Measurements from ENCODE around the gene OR7G2.

OR7G2 gene

DNA sequence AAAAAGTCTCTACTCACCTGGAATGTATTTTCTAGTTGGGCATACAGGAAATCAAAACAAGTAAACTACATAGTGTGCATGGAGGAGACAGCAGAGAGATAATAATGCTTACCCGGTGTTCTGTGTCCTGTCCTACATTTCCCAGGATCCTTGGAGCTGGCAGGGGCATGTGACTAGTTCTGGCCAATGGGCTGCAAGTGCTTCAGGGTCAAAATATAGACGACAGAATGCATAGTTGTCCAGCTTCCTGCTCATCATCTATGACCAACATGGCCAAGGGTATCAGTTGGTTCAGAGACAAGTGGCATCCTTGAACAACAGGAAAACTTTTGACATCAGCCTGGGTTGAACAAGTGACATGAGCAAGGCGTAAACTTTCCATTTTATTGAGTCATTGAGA is 41.4 kb upstream of the OR7G2 start:
- peak; percentile 72 for TF ChIP-seq USF1 (IDR thresholded peaks at IDR 0.05)
- no peak for TF ChIP-seq RAD21 (IDR thresholded peaks at IDR 0.05; ENCODE audit: low read depth)
- no peak for TF ChIP-seq NFIC (IDR thresholded peaks at IDR 0.05)
- no peak for TF ChIP-seq EGR1 (IDR thresholded peaks at IDR 0.05)
- no peak for TF ChIP-seq CEBPB (IDR thresholded peaks at IDR 0.05)

GRCh38 chr19:9146882-9147281 is 39.6 kb upstream of the OR7G2 start:
- TF ChIP-seq USF1 (IDR thresholded peaks at IDR 0.05) = no peak
- TF ChIP-seq TCF12 (IDR thresholded peaks at IDR 0.05; ENCODE audit: low read depth) = no peak
- TF ChIP-seq, protein P1, sequence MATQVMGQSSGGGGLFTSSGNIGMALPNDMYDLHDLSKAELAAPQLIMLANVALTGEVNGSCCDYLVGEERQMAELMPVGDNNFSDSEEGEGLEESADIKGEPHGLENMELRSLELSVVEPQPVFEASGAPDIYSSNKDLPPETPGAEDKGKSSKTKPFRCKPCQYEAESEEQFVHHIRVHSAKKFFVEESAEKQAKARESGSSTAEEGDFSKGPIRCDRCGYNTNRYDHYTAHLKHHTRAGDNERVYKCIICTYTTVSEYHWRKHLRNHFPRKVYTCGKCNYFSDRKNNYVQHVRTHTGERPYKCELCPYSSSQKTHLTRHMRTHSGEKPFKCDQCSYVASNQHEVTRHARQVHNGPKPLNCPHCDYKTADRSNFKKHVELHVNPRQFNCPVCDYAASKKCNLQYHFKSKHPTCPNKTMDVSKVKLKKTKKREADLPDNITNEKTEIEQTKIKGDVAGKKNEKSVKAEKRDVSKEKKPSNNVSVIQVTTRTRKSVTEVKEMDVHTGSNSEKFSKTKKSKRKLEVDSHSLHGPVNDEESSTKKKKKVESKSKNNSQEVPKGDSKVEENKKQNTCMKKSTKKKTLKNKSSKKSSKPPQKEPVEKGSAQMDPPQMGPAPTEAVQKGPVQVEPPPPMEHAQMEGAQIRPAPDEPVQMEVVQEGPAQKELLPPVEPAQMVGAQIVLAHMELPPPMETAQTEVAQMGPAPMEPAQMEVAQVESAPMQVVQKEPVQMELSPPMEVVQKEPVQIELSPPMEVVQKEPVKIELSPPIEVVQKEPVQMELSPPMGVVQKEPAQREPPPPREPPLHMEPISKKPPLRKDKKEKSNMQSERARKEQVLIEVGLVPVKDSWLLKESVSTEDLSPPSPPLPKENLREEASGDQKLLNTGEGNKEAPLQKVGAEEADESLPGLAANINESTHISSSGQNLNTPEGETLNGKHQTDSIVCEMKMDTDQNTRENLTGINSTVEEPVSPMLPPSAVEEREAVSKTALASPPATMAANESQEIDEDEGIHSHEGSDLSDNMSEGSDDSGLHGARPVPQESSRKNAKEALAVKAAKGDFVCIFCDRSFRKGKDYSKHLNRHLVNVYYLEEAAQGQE (IDR thresholded peaks at IDR 0.05; ENCODE audit: low read depth) = no peak
- no peak for TF ChIP-seq NFIC (IDR thresholded peaks at IDR 0.05)
- no peak for TF ChIP-seq ZBTB7A (IDR thresholded peaks at IDR 0.05; ENCODE audit: low read depth)
- no peak for TF ChIP-seq EP300 (IDR thresholded peaks at IDR 0.05; ENCODE audit: borderline replicate concordance)
- TF ChIP-seq RAD21 (IDR thresholded peaks at IDR 0.05; ENCODE audit: low read depth) = no peak
- no peak for TF ChIP-seq YY1 (IDR thresholded peaks at IDR 0.05; ENCODE audit: low read depth)
- TF ChIP-seq TEAD4 (IDR thresholded peaks at IDR 0.05) = no peak
- no peak for TF ChIP-seq CREB1 (IDR thresholded peaks at IDR 0.05; ENCODE audit: low read depth)
- TF ChIP-seq TAF1 (IDR thresholded peaks at IDR 0.05; ENCODE audit: low read depth) = no peak
- TF ChIP-seq, protein P2, sequence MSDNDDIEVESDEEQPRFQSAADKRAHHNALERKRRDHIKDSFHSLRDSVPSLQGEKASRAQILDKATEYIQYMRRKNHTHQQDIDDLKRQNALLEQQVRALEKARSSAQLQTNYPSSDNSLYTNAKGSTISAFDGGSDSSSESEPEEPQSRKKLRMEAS (IDR thresholded peaks at IDR 0.05) = no peak
- TF ChIP-seq FOXM1 (IDR thresholded peaks at IDR 0.05; ENCODE audit: borderline replicate concordance, low read depth) = no peak
- TF ChIP-seq CEBPB (IDR thresholded peaks at IDR 0.05) = no peak
- TF ChIP-seq EGR1 (IDR thresholded peaks at IDR 0.05) = no peak

- TF ChIP-seq CEBPB (IDR thresholded peaks at IDR 0.05) (no peak), USF1 (IDR thresholded peaks at IDR 0.05) (no peak), YY1 (IDR thresholded peaks at IDR 0.05; ENCODE audit: low read depth) (no peak), EP300 (IDR thresholded peaks at IDR 0.05; ENCODE audit: borderline replicate concordance) (no peak), TAF1 (IDR thresholded peaks at IDR 0.05; ENCODE audit: low read depth) (no peak), NFIC (IDR thresholded peaks at IDR 0.05) (no peak), ZBTB7A (IDR thresholded peaks at IDR 0.05; ENCODE audit: low read depth) (no peak), CREB1 (IDR thresholded peaks at IDR 0.05; ENCODE audit: low read depth) (no peak), RAD21 (IDR thresholded peaks at IDR 0.05; ENCODE audit: low read depth) (no peak)
- TF ChIP-seq, protein P1 (IDR thresholded peaks at IDR 0.05; ENCODE audit: low read depth) = no peak
Measured at GRCh38 chr19:9144920-9145319, 37.6 kb upstream of the OR7G2 start.

DNA sequence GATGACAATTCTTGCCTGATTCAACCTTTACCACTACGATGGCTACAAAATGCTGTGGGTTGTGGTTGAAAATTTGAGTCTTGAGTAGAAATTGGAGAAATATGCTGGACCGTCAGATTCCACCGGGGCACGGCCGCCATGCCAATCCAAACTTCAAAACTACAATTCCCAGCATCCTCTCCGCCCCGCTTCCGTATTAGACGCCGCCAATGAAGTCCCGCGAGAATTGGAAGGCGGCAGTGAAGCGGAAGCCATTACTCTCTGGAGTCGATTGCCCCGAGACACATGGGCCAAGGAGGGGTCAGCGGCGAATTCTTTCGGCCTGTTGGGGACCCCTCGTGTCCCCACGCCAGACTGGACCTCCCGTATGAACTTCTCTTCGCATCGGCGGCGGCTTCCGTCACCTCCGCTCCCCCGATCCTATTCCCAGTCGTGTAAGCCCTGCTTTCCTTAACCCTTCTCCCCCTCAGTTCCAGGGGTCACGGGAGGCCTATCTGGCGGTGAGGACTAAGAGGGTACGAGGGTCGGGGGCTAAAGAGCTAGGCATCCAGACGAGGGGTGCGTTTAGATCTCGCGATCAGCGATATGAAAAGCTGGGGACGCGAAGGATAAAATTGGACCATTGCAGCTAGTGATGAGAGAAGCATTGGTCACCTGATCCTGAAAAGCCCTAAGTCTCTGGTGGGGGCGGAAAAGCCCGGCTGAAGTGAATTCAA is 33.0 kb upstream of the OR7G2 start, which contains the start of gene ZNF317:
TSS of gene ZNF317 (plus strand) at position 239 of the 716 bp plus-strand sequence. CDS start 15,620 bp downstream, outside the sequence.
- TF ChIP-seq EP300 (IDR thresholded peaks at IDR 0.05; ENCODE audit: borderline replicate concordance) (no peak), TEAD4 (IDR thresholded peaks at IDR 0.05) (0 out of 2 replicates have a peak, but pooled peaks have one; percentile 21), YY1 (IDR thresholded peaks at IDR 0.05; ENCODE audit: low read depth) (peak; percentile 94), CREB1 (IDR thresholded peaks at IDR 0.05; ENCODE audit: low read depth) (peak; percentile 71), CEBPB (IDR thresholded peaks at IDR 0.05) (no peak), RAD21 (IDR thresholded peaks at IDR 0.05; ENCODE audit: low read depth) (no peak), USF1 (IDR thresholded peaks at IDR 0.05) (peak; percentile 70), FOXM1 (IDR thresholded peaks at IDR 0.05; ENCODE audit: borderline replicate concordance, low read depth) (no peak; the same call in 1 of the 2 replicates), ZBTB7A (IDR thresholded peaks at IDR 0.05; ENCODE audit: low read depth) (no peak), EGR1 (IDR thresholded peaks at IDR 0.05) (peak; percentile 35; the same call in 1 of the 2 replicates), TCF12 (IDR thresholded peaks at IDR 0.05; ENCODE audit: low read depth) (peak; percentile 73), TAF1 (IDR thresholded peaks at IDR 0.05; ENCODE audit: low read depth) (peak; percentile 92), NFIC (IDR thresholded peaks at IDR 0.05) (no peak)
- TF ChIP-seq, protein P2 (IDR thresholded peaks at IDR 0.05) = peak; percentile 82
- TF ChIP-seq, protein P1 (IDR thresholded peaks at IDR 0.05; ENCODE audit: low read depth) = 0 out of 2 replicates have a peak, but pooled peaks have one; percentile 16

Measured in Ishikawa (cell line).